PC-3 (cell line): ENCODE data around the gene GANC.

Experiments used
- EZH2 ChIP-seq: fragments of 300-600 bp; sonication (generic); IDR thresholded peaks from one replicate; pipeline ENCODE4 v1.6.1; 2017; ENCODE audit warnings: antibody characterized with exemption, mild to moderate bottlenecking, low read length; ENCODE audit not compliant: unreplicated experiment
- EZH2phosphoT487 ChIP-seq: fragments of 300-600 bp; sonication (generic); IDR thresholded peaks from 2 replicates; pipeline ENCODE4 v1.6.1; 2018; ENCODE audit warnings: mild to moderate bottlenecking, antibody characterized with exemption, low read length, borderline replicate concordance
- TF ChIP-seq, protein P1 (sequence below): fragments of 300-600 bp; sonication (generic); conservative IDR thresholded peaks from 2 replicates; pipeline ENCODE4 v1.5.1; 2017; ENCODE audit warnings: antibody characterized with exemption, low read depth, mild to moderate bottlenecking, low read length

DNA sequence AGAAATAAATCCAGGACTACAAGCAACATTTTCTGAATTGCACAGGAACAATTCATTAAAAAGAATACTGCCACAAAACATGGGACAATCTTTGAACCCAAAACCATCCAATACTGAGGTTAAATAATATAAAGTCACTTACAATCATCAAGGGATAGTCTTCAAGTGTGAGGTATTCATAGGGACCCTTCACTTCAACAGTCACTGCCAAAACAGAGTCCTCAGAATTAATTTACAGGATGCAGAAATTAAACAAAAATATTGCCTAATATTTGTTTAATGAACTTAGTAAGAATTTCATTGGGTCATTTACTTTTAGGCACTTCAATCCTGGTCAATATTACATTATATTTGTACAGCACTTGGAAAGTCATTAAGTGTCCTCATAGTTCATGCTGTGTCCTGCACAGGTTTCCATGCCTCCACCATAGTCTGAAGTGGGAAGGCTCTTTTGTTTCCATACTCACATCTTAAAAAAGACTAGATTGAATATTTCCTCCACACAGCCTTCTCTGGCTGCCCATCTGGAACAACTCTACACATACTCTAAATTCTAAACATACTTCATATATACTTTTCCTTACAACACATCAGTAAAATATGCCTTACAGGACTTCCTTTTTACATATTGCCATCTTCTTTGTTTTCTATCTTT is 33.3 kb upstream of the GANC start:
- TF ChIP-seq, protein P1, sequence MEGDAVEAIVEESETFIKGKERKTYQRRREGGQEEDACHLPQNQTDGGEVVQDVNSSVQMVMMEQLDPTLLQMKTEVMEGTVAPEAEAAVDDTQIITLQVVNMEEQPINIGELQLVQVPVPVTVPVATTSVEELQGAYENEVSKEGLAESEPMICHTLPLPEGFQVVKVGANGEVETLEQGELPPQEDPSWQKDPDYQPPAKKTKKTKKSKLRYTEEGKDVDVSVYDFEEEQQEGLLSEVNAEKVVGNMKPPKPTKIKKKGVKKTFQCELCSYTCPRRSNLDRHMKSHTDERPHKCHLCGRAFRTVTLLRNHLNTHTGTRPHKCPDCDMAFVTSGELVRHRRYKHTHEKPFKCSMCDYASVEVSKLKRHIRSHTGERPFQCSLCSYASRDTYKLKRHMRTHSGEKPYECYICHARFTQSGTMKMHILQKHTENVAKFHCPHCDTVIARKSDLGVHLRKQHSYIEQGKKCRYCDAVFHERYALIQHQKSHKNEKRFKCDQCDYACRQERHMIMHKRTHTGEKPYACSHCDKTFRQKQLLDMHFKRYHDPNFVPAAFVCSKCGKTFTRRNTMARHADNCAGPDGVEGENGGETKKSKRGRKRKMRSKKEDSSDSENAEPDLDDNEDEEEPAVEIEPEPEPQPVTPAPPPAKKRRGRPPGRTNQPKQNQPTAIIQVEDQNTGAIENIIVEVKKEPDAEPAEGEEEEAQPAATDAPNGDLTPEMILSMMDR, result no peak
- TF ChIP-seq EZH2 (no peak), EZH2phosphoT487 (no peak)
